ENCODE data around the gene TRIM2.

DNA sequence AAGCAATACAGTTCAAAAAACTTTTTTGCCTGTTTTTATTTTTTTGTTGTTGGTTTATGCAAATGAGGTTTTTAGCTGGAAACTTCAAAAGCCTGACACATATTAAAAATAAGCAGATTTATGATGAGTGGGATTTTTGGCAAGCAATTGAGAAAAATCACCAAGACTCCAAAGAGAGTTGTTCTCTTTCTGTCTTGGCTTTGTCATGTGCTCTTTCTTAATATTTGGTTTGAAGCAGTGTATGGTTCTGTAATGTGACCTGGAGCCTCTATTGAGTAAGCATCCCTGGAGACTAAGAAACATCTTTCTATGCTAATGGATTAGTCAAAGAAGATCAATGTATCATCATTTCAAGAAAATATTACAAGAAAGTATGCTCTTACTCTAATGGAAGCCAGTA, 11.7 kb downstream of the TRIM2 start:
- no peak for TF ChIP-seq CTCF (conservative IDR thresholded peaks at IDR 0.05; ENCODE audit: low read depth, low read length)
- no peak for TF ChIP-seq EZH2 (IDR thresholded peaks at IDR 0.05; ENCODE audit: borderline replicate concordance, low read depth, low read length, poor library complexity, severe bottlenecking)

Measured in A673 (cell line).